ENCODE data around the gene RHBDL1.
A peak's percentile ranks its signal among the peaks of the same experiment; 100 is the strongest.

DNA sequence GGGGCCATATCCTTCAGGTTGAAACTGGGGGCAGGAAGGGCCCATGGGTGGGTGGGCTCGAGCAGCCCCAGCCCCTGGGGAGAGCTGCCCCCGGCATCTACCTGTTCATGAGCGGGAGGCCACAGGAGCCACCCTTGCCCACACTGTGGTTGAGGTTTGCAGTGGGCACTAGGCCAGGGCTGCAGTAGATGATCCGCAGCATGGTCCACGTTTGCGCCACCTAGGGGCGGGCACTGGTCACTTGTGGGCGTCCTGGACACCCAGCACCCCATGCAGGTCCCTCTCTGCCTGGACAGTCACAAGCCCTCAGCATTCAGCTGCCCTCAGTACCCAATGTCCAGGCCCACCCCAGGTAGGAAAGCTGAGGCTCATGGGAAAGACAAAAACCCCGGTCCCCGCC, 10.5 kb downstream of the RHBDL1 start:
- TF ChIP-seq, protein P1, sequence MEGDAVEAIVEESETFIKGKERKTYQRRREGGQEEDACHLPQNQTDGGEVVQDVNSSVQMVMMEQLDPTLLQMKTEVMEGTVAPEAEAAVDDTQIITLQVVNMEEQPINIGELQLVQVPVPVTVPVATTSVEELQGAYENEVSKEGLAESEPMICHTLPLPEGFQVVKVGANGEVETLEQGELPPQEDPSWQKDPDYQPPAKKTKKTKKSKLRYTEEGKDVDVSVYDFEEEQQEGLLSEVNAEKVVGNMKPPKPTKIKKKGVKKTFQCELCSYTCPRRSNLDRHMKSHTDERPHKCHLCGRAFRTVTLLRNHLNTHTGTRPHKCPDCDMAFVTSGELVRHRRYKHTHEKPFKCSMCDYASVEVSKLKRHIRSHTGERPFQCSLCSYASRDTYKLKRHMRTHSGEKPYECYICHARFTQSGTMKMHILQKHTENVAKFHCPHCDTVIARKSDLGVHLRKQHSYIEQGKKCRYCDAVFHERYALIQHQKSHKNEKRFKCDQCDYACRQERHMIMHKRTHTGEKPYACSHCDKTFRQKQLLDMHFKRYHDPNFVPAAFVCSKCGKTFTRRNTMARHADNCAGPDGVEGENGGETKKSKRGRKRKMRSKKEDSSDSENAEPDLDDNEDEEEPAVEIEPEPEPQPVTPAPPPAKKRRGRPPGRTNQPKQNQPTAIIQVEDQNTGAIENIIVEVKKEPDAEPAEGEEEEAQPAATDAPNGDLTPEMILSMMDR (IDR thresholded peaks at IDR 0.05), result peak in 7 of 12 donors; percentile 13 to 41 (median 34)
- no peak for TF ChIP-seq POLR2A (IDR thresholded peaks at IDR 0.05)
